H1 (cell line): ENCODE results near the gene SHROOM3.

Experiments used
- CHD1 ChIP-seq: IDR thresholded peaks from 2 replicates; pipeline ENCODE4 v1.6.1; 2012; ENCODE audit warnings: low read depth, low read length, improper control_type of control experiment
- CREB1 ChIP-seq: IDR thresholded peaks from 2 replicates; pipeline ENCODE4 v1.6.1; 2012; ENCODE audit warnings: inconsistent platforms
- CTCF ChIP-seq, 3 experiments: IDR thresholded peaks; 1 replicate in 2 of 3; 2 replicates in 1 of 3; pipeline versions ENCODE4 v1.5.1 to v1.6.1; 2011; ENCODE audit warnings: low read length in 3 of 3, mild to moderate bottlenecking in 3 of 3, inconsistent platforms in 2 of 3, low read depth in 1 of 3, moderate library complexity in 1 of 3; ENCODE audit not compliant: insufficient read depth in 1 of 3; ENCODE audit errors: control extremely low read depth in 1 of 3
- EP300 ChIP-seq, 2 experiments: IDR thresholded peaks; 1 replicate in 1 of 2; 2 replicates in 1 of 2; pipeline ENCODE4 v1.6.1; 2011 to 2012; ENCODE audit warnings: low read depth in 2 of 2, low read length in 2 of 2, mild to moderate bottlenecking in 2 of 2, borderline replicate concordance in 1 of 2, inconsistent platforms in 1 of 2, moderate library complexity in 1 of 2
- EZH2 ChIP-seq: fragments of 200-600 bp; sonication (generic); IDR thresholded peaks from 2 replicates; pipeline ENCODE4 v1.7.1; 2012; ENCODE audit warnings: low read depth, mild to moderate bottlenecking, moderate library complexity, low read length, inconsistent platforms; ENCODE audit not compliant: severe bottlenecking
- NRF1 ChIP-seq: IDR thresholded peaks from 2 replicates; pipeline ENCODE4 v1.6.1; 2011; ENCODE audit warnings: mild to moderate bottlenecking, low read depth, low read length, improper control_type of control experiment
- POLR2A ChIP-seq, 2 experiments: IDR thresholded peaks; 1 replicate in 1 of 2; 2 replicates in 1 of 2; pipeline ENCODE4 v1.6.1; 2011; ENCODE audit warnings: low read depth in 2 of 2, low read length in 2 of 2, mild to moderate bottlenecking in 2 of 2; ENCODE audit errors: control extremely low read depth in 1 of 2
- SIX5 ChIP-seq: IDR thresholded peaks from 2 replicates; pipeline ENCODE4 v1.6.1; 2011; ENCODE audit warnings: mild to moderate bottlenecking, low read depth, low read length
- TAF1 ChIP-seq: IDR thresholded peaks from 2 replicates; pipeline ENCODE4 v1.6.1; 2011; ENCODE audit warnings: mild to moderate bottlenecking, low read depth, low read length
- TBP ChIP-seq: IDR thresholded peaks from 2 replicates; pipeline ENCODE4 v1.6.1; 2011; ENCODE audit warnings: low read depth, low read length, improper control_type of control experiment
- ZNF274 ChIP-seq: IDR thresholded peaks from 2 replicates; pipeline ENCODE4 v1.7.0; 2012; ENCODE audit warnings: low read length, borderline replicate concordance; ENCODE audit errors: extremely low read depth

- TF ChIP-seq CREB1, result no peak
- no peak for TF ChIP-seq SIX5
- TF ChIP-seq TBP, result no peak
- peak in 1 of 3 experiments; percentile 0; a peak in 1 of 4 replicates for TF ChIP-seq CTCF (IDR thresholded peaks at IDR 0.05; ENCODE audit: control extremely low read depth in 1 of 3, insufficient read depth in 1 of 3, low read depth in 1 of 3, low read length in 3 of 3)
- TF ChIP-seq EZH2, result no peak
- no peak for TF ChIP-seq POLR2A (IDR thresholded peaks at IDR 0.05; ENCODE audit: control extremely low read depth in 1 of 2, low read depth in 2 of 2, low read length in 2 of 2)
- TF ChIP-seq ZNF274, result no peak
- no peak for TF ChIP-seq EP300 (IDR thresholded peaks at IDR 0.05; ENCODE audit: borderline replicate concordance in 1 of 2, low read depth in 2 of 2, low read length in 2 of 2)
- no peak for TF ChIP-seq NRF1
- TF ChIP-seq CHD1, result no peak
- no peak for TF ChIP-seq TAF1
These were observed 262.2 kb downstream of the SHROOM3 start for GRCh38 chr4:76697129-76697803.
